B cell (primary cell): ENCODE results near the gene CASP8AP2. TPM values are rescaled to one million over a fixed set of nuclear protein-coding genes. Genes with fewer than 3 reads are reported as not detected.

ENCODE experiments used
- ATAC-seq: fragments of 200-7000 bp; cut with Tn5 transposase; one replicate; pipeline ENCODE4 v1.10.0; 2021; ENCODE audit warnings: low read depth, mild to moderate bottlenecking, moderate number of reproducible peaks, moderate library complexity
- CTCF ChIA-PET: fragments of 350-600 bp; sonication (Branson Sonifier 250); formaldehyde crosslinking; loops from one replicate; lab custom pipeline; 2021; ENCODE audit warnings: antibody characterized with exemption, inconsistent platforms; lab: Charles Lee
- POLR2A ChIA-PET: fragments of 350-600 bp; sonication (Branson Sonifier 250); formaldehyde crosslinking; loops from one replicate; lab custom pipeline; 2021; ENCODE audit warnings: antibody characterized with exemption; lab: Charles Lee
- DNase-seq: peaks from one replicate; pipeline ENCODE4 v3.0.0; 2013
- H2AFZ ChIP-seq: 2 replicates; pipeline ENCODE4 v1.6.1; 2012; ENCODE audit warnings: mild to moderate bottlenecking, low read depth, low read length; ENCODE audit not compliant: insufficient read depth, poor library complexity, severe bottlenecking
- H3K27ac ChIP-seq, 2 donors: 1 replicate in 1 of 2; 2 replicates in 1 of 2; pipeline ENCODE4 v1.5.1; 2012 to 2013; ENCODE audit warnings: low read length in 2 of 2, mild to moderate bottlenecking in 2 of 2, moderate library complexity in 1 of 2
- H3K27me3 ChIP-seq, 4 experiments: fragments of 200-600 bp in 1 of 4; sonication (generic) in 1 of 4; replicated peaks in 1 of 4; 1 replicate in 2 of 4; 2 replicates in 2 of 4; pipeline versions ENCODE4 v1.6.1 to v1.7.0; 2013 to 2016; ENCODE audit warnings: low read length in 3 of 4, mild to moderate bottlenecking in 2 of 4, mixed read lengths in 1 of 4, moderate library complexity in 1 of 4; ENCODE audit not compliant: insufficient read depth in 4 of 4, control insufficient read depth in 3 of 4; ENCODE audit errors: control extremely low read depth in 1 of 4
- H3K36me3 ChIP-seq, 2 experiments: replicated peaks in 1 of 2; 1 replicate in 1 of 2; 2 replicates in 1 of 2; pipeline versions ENCODE4 v1.6.1 to v1.7.1; 2013; ENCODE audit warnings: low read length in 1 of 2; ENCODE audit not compliant: insufficient read depth in 2 of 2, control insufficient read depth in 1 of 2; ENCODE audit errors: control extremely low read depth in 1 of 2, extremely low read depth in 1 of 2
- H3K4me1 ChIP-seq, 2 donors: fragments of 200-600 bp in 1 of 2; sonication (generic) in 1 of 2; 1 replicate in 1 of 2; 2 replicates in 1 of 2; pipeline versions ENCODE4 v1.5.1 to v1.6.1; 2013 to 2017; ENCODE audit warnings: low read length in 2 of 2; ENCODE audit not compliant: control insufficient read depth in 2 of 2, insufficient read depth in 2 of 2
- H3K4me2 ChIP-seq: replicated peaks from 2 replicates; pipeline ENCODE3; 2012; ENCODE audit warnings: mild to moderate bottlenecking, low read depth, low read length; ENCODE audit not compliant: poor library complexity, severe bottlenecking
- H3K4me3 ChIP-seq, 5 experiments: fragments of 200-600 bp in 1 of 5; sonication (generic) in 1 of 5; 1 replicate in 3 of 5; 2 replicates in 2 of 5; pipeline versions ENCODE4 v1.5.1 to v1.7.0; 2011 to 2016; ENCODE audit warnings: low read length in 4 of 5, mild to moderate bottlenecking in 4 of 5, low read depth in 2 of 5, control low read depth in 1 of 5, moderate library complexity in 1 of 5; ENCODE audit not compliant: insufficient read depth in 1 of 5; ENCODE audit errors: control extremely low read depth in 1 of 5, extremely low read depth in 1 of 5
- H3K79me2 ChIP-seq: fragments of 200-600 bp; sonication (generic); one replicate; pipeline ENCODE4 v1.6.0; 2016; ENCODE audit warnings: low read length; ENCODE audit not compliant: control insufficient read depth, insufficient read depth
- H3K9ac ChIP-seq: fragments of 200-600 bp; sonication (generic); 2 replicates; pipeline ENCODE4 v1.6.1; 2017; ENCODE audit warnings: mild to moderate bottlenecking, low read length, moderate library complexity
- H3K9me3 ChIP-seq, 3 donors: one replicate each; pipeline versions ENCODE4 v1.6.1 to v1.7.1; 2013; ENCODE audit warnings: low read length in 2 of 3; ENCODE audit not compliant: control insufficient read depth in 2 of 3, insufficient read depth in 1 of 3; ENCODE audit errors: control extremely low read depth in 1 of 3
- H4K20me1 ChIP-seq: 2 replicates; pipeline ENCODE4 v1.6.0; 2012; ENCODE audit warnings: mild to moderate bottlenecking, low read length; ENCODE audit not compliant: insufficient read depth, control insufficient read depth, poor library complexity, severe bottlenecking
- H3K27ac Mint-ChIP-seq: one replicate; pipeline ENCODE4 v1.8.0; 2021; ENCODE audit warnings: mixed read lengths
- H3K27me3 Mint-ChIP-seq: one replicate; pipeline ENCODE4 v1.8.0; 2021; ENCODE audit warnings: mixed read lengths
- H3K4me1 Mint-ChIP-seq: one replicate; pipeline ENCODE4 v1.8.0; 2021; ENCODE audit warnings: mixed read lengths
- H3K4me3 Mint-ChIP-seq: one replicate; pipeline ENCODE4 v1.8.0; 2021; ENCODE audit warnings: mixed read lengths
- H3K9me3 Mint-ChIP-seq: one replicate; pipeline ENCODE4 v1.8.0; 2022; ENCODE audit warnings: mixed read lengths; ENCODE audit not compliant: insufficient read depth
- EZH2 ChIP-seq: IDR thresholded peaks from 2 replicates; pipeline ENCODE4 v1.6.1; 2012; ENCODE audit warnings: borderline replicate concordance, low read depth, mild to moderate bottlenecking, moderate library complexity, low read length; ENCODE audit not compliant: insufficient read depth, poor library complexity, severe bottlenecking
- WGBS: methylation state at CpG from one replicate; pipeline ENCODE4 v1.1.5; 2013; ENCODE audit warnings: missing lambda C conversion rate; ENCODE audit not compliant: insufficient coverage; 5-methylcytosine and 5-hydroxymethylcytosine counted together
- intact Hi-C: fragments of 100-400 bp; cut with micrococcal nuclease; formaldehyde crosslinking; loops from one replicate; pipeline ENCODE4 v1.10.0; 2022
- polyA plus RNA-seq: library from polyadenylated mRNA; depleted of rRNA; stranded (reverse); fragments of >200 nt; gene quantifications from 2 replicates; pipeline ENCODE4 v1.2.3, GENCODE V29; 2012
- total RNA-seq, 2 donors: library from RNA; stranded (reverse); fragments of 120-200 nt in 1 of 2; gene quantifications; 1 replicate in 1 of 2; 2 replicates in 1 of 2; pipeline versions ENCODE4 v1.2.3 to v1.2.4, GENCODE V29; 2013 to 2022
- TF ChIP-seq, protein P1 (sequence below): fragments of 200-600 bp; IDR thresholded peaks from one replicate; pipeline ENCODE4 v1.8.0; 2022; ENCODE audit warnings: antibody characterized with exemption, mild to moderate bottlenecking

The CASP8AP2 gene
- total and polyA plus RNA-seq, 2 donors (not counting 1 experiment from before 2014, with no cell fraction given) = 5.9 to 30.6 TPM

DNA sequence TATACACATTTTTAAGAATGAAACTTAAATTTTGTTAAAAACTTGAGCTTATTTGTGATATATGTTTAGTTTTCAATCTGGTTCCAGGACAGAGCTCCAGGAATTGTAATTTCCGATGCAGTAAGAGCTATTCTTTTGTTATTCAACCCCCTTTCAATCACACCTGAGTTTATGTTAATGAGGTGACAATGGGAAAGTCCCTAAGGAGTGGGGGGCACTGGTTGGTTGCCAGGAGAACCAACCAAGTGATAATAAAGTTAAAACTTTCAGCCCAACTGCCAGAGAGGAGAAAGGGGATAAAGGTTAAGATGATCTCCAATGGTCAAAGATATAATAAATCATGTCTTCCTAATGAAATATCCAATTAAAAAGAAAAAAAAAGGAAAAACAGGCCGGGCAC is 29.9 kb upstream of the CASP8AP2 start:
- H3K4me3 Mint-ChIP-seq = no peak overlapping the region
- H3K79me2 ChIP-seq = peaks cover 20% of the 10 kb centered on the region
- no CpG with 5 or more reads among the region's 2 CpGs for WGBS
- H3K36me3 ChIP-seq = peaks cover 10 to 31% of the 10 kb centered on the region in 2 experiments
- H2AFZ ChIP-seq = no peak overlapping the region
- no peak overlapping the region for H3K27ac ChIP-seq
- H4K20me1 ChIP-seq = no peaks in the 10 kb centered on the region
- no peak for DNase-seq
- H3K4me1 ChIP-seq = no peaks in the 10 kb centered on the region
- TF ChIP-seq, protein P1, sequence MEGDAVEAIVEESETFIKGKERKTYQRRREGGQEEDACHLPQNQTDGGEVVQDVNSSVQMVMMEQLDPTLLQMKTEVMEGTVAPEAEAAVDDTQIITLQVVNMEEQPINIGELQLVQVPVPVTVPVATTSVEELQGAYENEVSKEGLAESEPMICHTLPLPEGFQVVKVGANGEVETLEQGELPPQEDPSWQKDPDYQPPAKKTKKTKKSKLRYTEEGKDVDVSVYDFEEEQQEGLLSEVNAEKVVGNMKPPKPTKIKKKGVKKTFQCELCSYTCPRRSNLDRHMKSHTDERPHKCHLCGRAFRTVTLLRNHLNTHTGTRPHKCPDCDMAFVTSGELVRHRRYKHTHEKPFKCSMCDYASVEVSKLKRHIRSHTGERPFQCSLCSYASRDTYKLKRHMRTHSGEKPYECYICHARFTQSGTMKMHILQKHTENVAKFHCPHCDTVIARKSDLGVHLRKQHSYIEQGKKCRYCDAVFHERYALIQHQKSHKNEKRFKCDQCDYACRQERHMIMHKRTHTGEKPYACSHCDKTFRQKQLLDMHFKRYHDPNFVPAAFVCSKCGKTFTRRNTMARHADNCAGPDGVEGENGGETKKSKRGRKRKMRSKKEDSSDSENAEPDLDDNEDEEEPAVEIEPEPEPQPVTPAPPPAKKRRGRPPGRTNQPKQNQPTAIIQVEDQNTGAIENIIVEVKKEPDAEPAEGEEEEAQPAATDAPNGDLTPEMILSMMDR = no peak
- no peak for TF ChIP-seq EZH2
- intact Hi-C loops = no loop called here
- no peaks in the 10 kb centered on the region for H3K9me3 Mint-ChIP-seq
- CTCF ChIA-PET = no interaction called here
- ATAC-seq = no peak
- POLR2A ChIA-PET = no interaction called here
- no peaks in the 10 kb centered on the region for H3K27me3 ChIP-seq
- H3K9me3 ChIP-seq = no peaks in the 10 kb centered on the region
- H3K4me1 Mint-ChIP-seq = peaks cover 4% of the 10 kb centered on the region
- no peak overlapping the region for H3K27ac Mint-ChIP-seq
- H3K4me3 ChIP-seq = no peak overlapping the region
- no peak overlapping the region for H3K9ac ChIP-seq
- no peaks in the 10 kb centered on the region for H3K27me3 Mint-ChIP-seq
- H3K4me2 ChIP-seq = no peak overlapping the region

DNA sequence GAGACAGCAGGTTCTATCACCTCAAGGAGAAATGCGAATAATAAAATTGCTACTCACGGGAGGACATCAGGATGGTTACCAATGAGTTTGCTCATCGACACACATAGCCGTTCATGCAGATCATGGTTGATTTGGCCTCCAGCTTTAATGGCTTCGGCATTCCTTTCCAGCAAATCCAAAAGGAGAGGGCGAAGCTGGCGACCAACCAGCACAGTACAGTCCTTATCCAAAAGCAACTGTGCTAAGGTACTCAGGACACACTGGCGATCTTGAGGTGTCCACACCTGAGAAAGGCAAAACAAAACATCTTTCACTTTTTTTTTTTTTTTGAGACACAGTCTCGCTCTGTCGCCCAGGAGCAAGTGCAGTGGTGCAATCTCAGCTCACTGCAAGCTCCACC is 26.4 kb upstream of the CASP8AP2 start:
- H3K27ac Mint-ChIP-seq = no peak overlapping the region
- Histone ChIP-seq H3K36me3 (peaks cover 8 to 24% of the 10 kb centered on the region in 2 experiments), H4K20me1 (no peaks in the 10 kb centered on the region), H3K9ac (no peak overlapping the region), H3K27ac (no peak overlapping the region), H3K9me3 (no peaks in the 10 kb centered on the region), H3K79me2 (peaks cover 25% of the 10 kb centered on the region), H3K4me3 (no peak overlapping the region), H3K27me3 (no peaks in the 10 kb centered on the region), H2AFZ (no peak overlapping the region), H3K4me1 (no peaks in the 10 kb centered on the region), H3K4me2 (no peak overlapping the region)
- H3K27me3 Mint-ChIP-seq = no peaks in the 10 kb centered on the region
- ATAC-seq (no peak), DNase-seq (no peak)
- WGBS = 97% methylated on average over 6 of the region's 10 CpGs
- intact Hi-C loops = no loop called here
- no peak for TF ChIP-seq EZH2
- TF ChIP-seq, protein P1 = no peak
- no peak overlapping the region for H3K4me3 Mint-ChIP-seq
- ChIA-PET POLR2A (no interaction called here), CTCF (interaction anchor here (0.6 to 1.7 kb wide), 2 partner anchors 16 to 22 kb away, joined by 3 to 5 read pairs; partner anchors contain the start of gene MDN1)
- H3K9me3 Mint-ChIP-seq = no peaks in the 10 kb centered on the region
- peaks cover 6% of the 10 kb centered on the region for H3K4me1 Mint-ChIP-seq
